SK-N-SH (cell line): ENCODE measurements around the gene CACNB3. TPM values are rescaled to one million over a fixed set of nuclear protein-coding genes. Genes with fewer than 3 reads are reported as not detected.
"Not testable (repeated sequence)": the region's sequence is repeated elsewhere in the genome, so short reads cannot be mapped to it uniquely, and the experiment has no call there.

Experiments
- CTCF ChIA-PET: fragments of 300-600, 350-600 bp; formaldehyde crosslinking; extraction: SDS; loops from one replicate; lab custom pipeline; 2021; lab: Yijun Ruan, JAX
- POLR2A ChIA-PET: fragments of 350-600 bp; sonication (Branson Sonifier 250); formaldehyde crosslinking; extraction: SDS; loops from one replicate; lab custom pipeline; 2020; ENCODE audit warnings: antibody characterized with exemption, inconsistent platforms; lab: Yijun Ruan, JAX
- DNase-seq: peaks from one replicate; pipeline ENCODE4 v3.0.0; 2012
- H2AFZ ChIP-seq: fragments of 200-600 bp; sonication (generic); 2 replicates; pipeline ENCODE4 v1.8.1; 2016; ENCODE audit warnings: antibody characterized with exemption, mild to moderate bottlenecking, low read depth
- H3F3A ChIP-seq: fragments of 200-600 bp; sonication (generic); replicated peaks from 2 replicates; pipeline ENCODE3; 2016; ENCODE audit warnings: antibody characterized with exemption, mild to moderate bottlenecking; ENCODE audit not compliant: insufficient read depth
- H3K27ac ChIP-seq, 2 experiments: fragments of 200-500 bp in 1 of 2; fragments of 200-600 bp in 1 of 2; sonication (Bioruptor generic) in 1 of 2; sonication (generic), shearing (Covaris generic) in 1 of 2; 2 replicates each; pipeline versions ENCODE4 v1.5.1 to v1.6.1; 2014 to 2016; ENCODE audit warnings: low read depth in 2 of 2, inconsistent platforms in 1 of 2, low read length in 1 of 2, mild to moderate bottlenecking in 1 of 2, mixed read lengths in 1 of 2
- H3K27me3 ChIP-seq: fragments of 200-600 bp; sonication (generic), shearing (Covaris generic); 2 replicates; pipeline ENCODE4 v1.6.1; 2016; ENCODE audit warnings: mixed run types; ENCODE audit not compliant: insufficient read depth
- H3K36me3 ChIP-seq, 2 experiments: fragments of 200-500 bp in 1 of 2; fragments of 200-600 bp in 1 of 2; sonication (Bioruptor generic) in 1 of 2; sonication (generic) in 1 of 2; replicated peaks in 1 of 2; 2 replicates each; pipeline versions ENCODE3 to v1.5.1; 2014 to 2016; ENCODE audit warnings: low read length in 1 of 2, mild to moderate bottlenecking in 1 of 2; ENCODE audit not compliant: insufficient read depth in 2 of 2, control insufficient read depth in 1 of 2
- H3K4me1 ChIP-seq, 2 experiments: fragments of 200-500 bp in 1 of 2; fragments of 200-600 bp in 1 of 2; sonication (Bioruptor generic) in 1 of 2; sonication (generic), shearing (Covaris generic) in 1 of 2; 2 replicates each; pipeline versions ENCODE4 v1.5.1 to v1.6.1; 2014 to 2016; ENCODE audit warnings: low read depth in 1 of 2, low read length in 1 of 2, mixed run types in 1 of 2; ENCODE audit not compliant: insufficient read depth in 2 of 2, control insufficient read depth in 1 of 2
- H3K4me2 ChIP-seq: fragments of 200-600 bp; sonication (generic), shearing (Covaris generic); 2 replicates; pipeline ENCODE4 v1.6.1; 2017; ENCODE audit warnings: mixed run types
- H3K4me3 ChIP-seq, 2 experiments: fragments of 200-500 bp in 1 of 2; fragments of 200-600 bp in 1 of 2; sonication (Bioruptor generic) in 1 of 2; sonication (generic), shearing (Covaris generic) in 1 of 2; 2 replicates each; pipeline versions ENCODE4 v1.5.1 to v1.8.1; 2014 to 2016; ENCODE audit warnings: low read depth in 2 of 2, inconsistent platforms in 1 of 2, low read length in 1 of 2, mild to moderate bottlenecking in 1 of 2, mixed read lengths in 1 of 2, moderate library complexity in 1 of 2
- H3K79me2 ChIP-seq: fragments of 200-600 bp; sonication (generic); 2 replicates; pipeline ENCODE4 v1.8.1; 2017; ENCODE audit warnings: mild to moderate bottlenecking; ENCODE audit not compliant: insufficient read depth
- H3K9ac ChIP-seq: fragments of 200-600 bp; sonication (generic); 2 replicates; pipeline ENCODE4 v1.6.1; 2017; ENCODE audit warnings: mixed run types
- H3K9me2 ChIP-seq: fragments of 200-600 bp; sonication (generic); 2 replicates; pipeline ENCODE4 v1.6.1; 2017; ENCODE audit warnings: mixed run types
- H3K9me3 ChIP-seq: fragments of 200-600 bp; sonication (generic); 2 replicates; pipeline ENCODE4 v1.6.1; 2017; ENCODE audit warnings: mixed run types, mild to moderate bottlenecking, moderate library complexity
- H4K20me1 ChIP-seq: fragments of 200-600 bp; sonication (generic); 2 replicates; pipeline ENCODE4 v1.6.1; 2017; ENCODE audit warnings: mild to moderate bottlenecking, mixed run types; ENCODE audit not compliant: insufficient read depth
- FOXJ3 ChIP-seq: sonication (generic); formaldehyde crosslinking; IDR thresholded peaks from 2 replicates; pipeline ENCODE4 v1.5.1; 2020; ENCODE audit warnings: mild to moderate bottlenecking, missing genetic modification reagents
- POLR2AphosphoS5 ChIP-seq: IDR thresholded peaks from 2 replicates; pipeline ENCODE4 v1.6.1; 2012; ENCODE audit warnings: low read depth, low read length
- RXRA ChIP-seq: IDR thresholded peaks from 2 replicates; pipeline ENCODE4 v1.4.0; 2012; ENCODE audit warnings: low read depth, mild to moderate bottlenecking, borderline replicate concordance
- WGBS: methylation state at CpG from one replicate; pipeline ENCODE4 v1.1.6; 2017; ENCODE audit warnings: low lambda C conversion rate; 5-methylcytosine and 5-hydroxymethylcytosine counted together
- polyA plus RNA-seq, 3 experiments: library from polyadenylated mRNA; depleted of rRNA; stranded (reverse); fragments of >200 nt; gene quantifications; 2 replicates each; pipeline ENCODE4 v1.2.3, GENCODE V29; 2012
- TF ChIP-seq, protein P1 (sequence below): fragments of 200-600 bp; sonication (generic); IDR thresholded peaks from 2 replicates; pipeline ENCODE4 v1.6.1; 2017; ENCODE audit warnings: antibody characterized with exemption, mild to moderate bottlenecking, moderate library complexity

Gene CACNB3
- polyA plus RNA-seq, 1 of the 3 experiments (the other 2 are of a cell fraction), result 34.6 TPM

DNA sequence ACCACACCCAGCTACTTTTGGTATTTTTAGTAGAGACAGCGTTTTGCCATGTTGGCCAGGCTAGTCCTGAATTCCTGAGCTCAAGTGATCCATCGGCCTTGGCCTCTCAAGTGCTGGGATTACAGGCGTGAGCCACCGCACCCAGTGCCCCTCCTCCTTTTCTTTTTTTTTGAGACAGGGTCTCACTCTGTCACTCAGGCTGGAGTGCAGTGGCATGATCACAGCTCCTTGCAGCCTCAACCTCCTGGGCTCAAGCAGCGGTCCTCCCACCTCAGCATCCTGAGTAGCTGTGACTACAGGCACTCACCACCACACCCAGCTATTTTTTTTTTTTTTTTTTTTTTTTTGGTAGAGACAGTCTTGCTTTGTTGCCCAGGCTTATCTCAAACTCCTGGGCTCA is 41.9 kb downstream of the CACNB3 start:
- H4K20me1 ChIP-seq, H3K4me3 ChIP-seq, H3K9me2 ChIP-seq, H2AFZ ChIP-seq, H3F3A ChIP-seq, H3K27ac ChIP-seq, H3K4me1 ChIP-seq, H3K36me3 ChIP-seq, DNase-seq, H3K9me3 ChIP-seq, H3K9ac ChIP-seq, H3K4me2 ChIP-seq, H3K79me2 ChIP-seq: not testable (repeated sequence)
- peaks cover 15% of the 10 kb centered on the region for H3K27me3 ChIP-seq
- 87% methylated on average over 5 of the region's 5 CpGs for WGBS
- CTCF ChIA-PET, result interaction anchor here (0.9 to 34.8 kb wide), 6 partner anchors 7 to 135 kb away, joined by 3 to 667 read pairs (median 4); partner anchors contain the start of gene DDX23
- POLR2A ChIA-PET, result interaction anchor here (0.6 kb wide), 1 partner anchor 18 kb away, joined by 3 read pairs; no protein-coding TSS in a partner anchor

DNA sequence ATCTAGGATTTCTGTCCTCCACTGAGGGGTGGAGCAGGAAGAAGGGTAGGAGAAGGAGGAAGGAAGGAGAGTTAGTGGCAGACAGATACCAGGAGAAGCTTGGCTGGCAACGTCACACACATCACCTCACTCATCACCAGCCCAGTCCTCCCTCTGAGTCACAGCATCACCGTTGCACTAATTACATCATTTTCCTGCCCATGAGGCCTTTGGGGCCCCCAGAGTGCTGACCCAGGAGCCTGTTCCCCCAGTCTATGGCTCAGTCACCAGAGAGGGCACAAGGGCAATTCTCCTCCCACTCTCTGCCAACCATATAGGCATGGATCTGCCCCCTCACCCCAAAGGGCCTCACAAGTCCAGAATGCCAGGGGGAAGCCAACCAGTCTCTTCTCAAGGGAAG is 42.8 kb downstream of the CACNB3 start:
- WGBS, result 45% methylated on average over 2 of the region's 2 CpGs
- Histone ChIP-seq H3K4me1 (peaks cover 0 to 8% of the 10 kb centered on the region in 2 experiments; a peak in 1 of 4 replicates), H3K27ac (no peak overlapping the region), H3K9me3 (no peaks in the 10 kb centered on the region), H3K36me3 (no peaks in the 10 kb centered on the region), H2AFZ (no peak overlapping the region), H3K79me2 (no peaks in the 10 kb centered on the region), H3K27me3 (peaks cover 16% of the 10 kb centered on the region), H4K20me1 (no peaks in the 10 kb centered on the region), H3K9ac (no peak overlapping the region), H3K9me2 (no peaks in the 10 kb centered on the region), H3K4me3 (no peak overlapping the region), H3K4me2 (no peak overlapping the region), H3F3A (no peaks in the 10 kb centered on the region)
- ChIA-PET POLR2A (no interaction called here), CTCF (interaction anchor here (1.2 to 34.8 kb wide), 4 partner anchors 8 to 117 kb away, joined by 4 to 667 read pairs (median 50); partner anchors contain the start of genes DDX23 and WNT1)
- TF ChIP-seq POLR2AphosphoS5 (no peak), FOXJ3 (no peak)
- TF ChIP-seq, protein P1, sequence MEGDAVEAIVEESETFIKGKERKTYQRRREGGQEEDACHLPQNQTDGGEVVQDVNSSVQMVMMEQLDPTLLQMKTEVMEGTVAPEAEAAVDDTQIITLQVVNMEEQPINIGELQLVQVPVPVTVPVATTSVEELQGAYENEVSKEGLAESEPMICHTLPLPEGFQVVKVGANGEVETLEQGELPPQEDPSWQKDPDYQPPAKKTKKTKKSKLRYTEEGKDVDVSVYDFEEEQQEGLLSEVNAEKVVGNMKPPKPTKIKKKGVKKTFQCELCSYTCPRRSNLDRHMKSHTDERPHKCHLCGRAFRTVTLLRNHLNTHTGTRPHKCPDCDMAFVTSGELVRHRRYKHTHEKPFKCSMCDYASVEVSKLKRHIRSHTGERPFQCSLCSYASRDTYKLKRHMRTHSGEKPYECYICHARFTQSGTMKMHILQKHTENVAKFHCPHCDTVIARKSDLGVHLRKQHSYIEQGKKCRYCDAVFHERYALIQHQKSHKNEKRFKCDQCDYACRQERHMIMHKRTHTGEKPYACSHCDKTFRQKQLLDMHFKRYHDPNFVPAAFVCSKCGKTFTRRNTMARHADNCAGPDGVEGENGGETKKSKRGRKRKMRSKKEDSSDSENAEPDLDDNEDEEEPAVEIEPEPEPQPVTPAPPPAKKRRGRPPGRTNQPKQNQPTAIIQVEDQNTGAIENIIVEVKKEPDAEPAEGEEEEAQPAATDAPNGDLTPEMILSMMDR, result no peak
- no peak for DNase-seq

DNA sequence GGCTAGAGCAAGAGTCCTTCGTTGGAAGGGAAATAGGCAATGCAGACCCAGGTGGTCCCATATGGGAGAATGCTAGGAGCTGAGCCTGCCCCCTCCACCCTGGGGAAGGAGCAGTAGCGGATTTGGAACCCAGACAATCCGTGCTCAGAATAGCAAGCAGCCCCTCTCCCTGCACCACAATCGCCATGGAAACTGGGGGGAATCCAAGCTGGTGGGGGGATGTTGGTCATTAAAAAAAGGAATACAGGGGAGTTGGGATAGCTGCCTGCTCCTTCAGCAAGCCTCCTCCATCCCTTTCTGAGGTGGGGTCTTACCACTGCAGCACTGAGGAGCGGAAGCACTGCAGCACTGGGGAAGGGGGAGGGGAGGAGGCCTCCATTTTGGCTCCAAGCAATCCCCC is 44.5 kb downstream of the CACNB3 start:
- Histone ChIP-seq H3K9ac (no peak overlapping the region), H3K79me2 (no peaks in the 10 kb centered on the region), H3K9me3 (no peaks in the 10 kb centered on the region), H3K4me1 (peaks cover 0 to 9% of the 10 kb centered on the region in 2 experiments; a peak in 1 of 4 replicates), H3K27ac (no peak overlapping the region), H4K20me1 (no peaks in the 10 kb centered on the region), H3K36me3 (no peaks in the 10 kb centered on the region), H3K27me3 (peaks cover 16% of the 10 kb centered on the region), H3K4me2 (no peak overlapping the region), H2AFZ (no peak overlapping the region), H3F3A (no peaks in the 10 kb centered on the region), H3K9me2 (no peaks in the 10 kb centered on the region), H3K4me3 (no peak overlapping the region)
- POLR2A ChIA-PET, result no interaction called here
- no peak for DNase-seq
- no peak for TF ChIP-seq RXRA
- CTCF ChIA-PET, result interaction anchor here (8.1 to 34.8 kb wide), 2 partner anchors 10 to 23 kb away, joined by 95 to 667 read pairs; partner anchors contain the start of gene DDX23
- 49% methylated on average over 5 of the region's 5 CpGs for WGBS
